HG02840 (cell line): Measurements from ENCODE around the gene DOCK10.

Source experiments
- ATAC-seq: cut with Tn5 transposase; IDR thresholded peaks from one replicate; pipeline ENCODE4 v1.9.1; 2021; ENCODE audit warnings: mild to moderate bottlenecking, moderate library complexity, moderate number of reproducible peaks; ENCODE audit not compliant: unreplicated experiment, low FRiP score

Gene DOCK10

GRCh38 chr2:224885836-224886547 is 156.3 kb downstream of the DOCK10 start:
- peak; percentile 80 for ATAC-seq

- no peak for ATAC-seq
Observed at GRCh38 chr2:224885291-224885690, 157.0 kb downstream of the DOCK10 start.

GRCh38 chr2:224884188-224884587 is 158.1 kb downstream of the DOCK10 start:
- ATAC-seq: no peak

- ATAC-seq: no peak
Observed at GRCh38 chr2:224883700-224884099, 158.6 kb downstream of the DOCK10 start.

- ATAC-seq: no peak
Observed at GRCh38 chr2:224883172-224883516, 159.1 kb downstream of the DOCK10 start.

- ATAC-seq: no peak
Observed at GRCh38 chr2:224882291-224883171, 159.7 kb downstream of the DOCK10 start.

- ATAC-seq: no peak
Observed at GRCh38 chr2:224881846-224882245, 160.4 kb downstream of the DOCK10 start.

- ATAC-seq: no peak
Observed at GRCh38 chr2:224876522-224876921, 165.7 kb downstream of the DOCK10 start.

GRCh38 chr2:224875841-224876240 is 166.4 kb downstream of the DOCK10 start:
- ATAC-seq: no peak

- ATAC-seq: no peak
Observed at GRCh38 chr2:224875153-224875552, 167.1 kb downstream of the DOCK10 start.

GRCh38 chr2:224871813-224872212 is 170.5 kb downstream of the DOCK10 start:
- ATAC-seq: no peak

- ATAC-seq: no peak
Observed at GRCh38 chr2:224870341-224870740, 171.9 kb downstream of the DOCK10 start.

- ATAC-seq: no peak
Observed at GRCh38 chr2:224869601-224870233, 172.6 kb downstream of the DOCK10 start.

- ATAC-seq: no peak
Observed at GRCh38 chr2:224865016-224865415, 177.3 kb downstream of the DOCK10 start.

- ATAC-seq: no peak
Observed at GRCh38 chr2:224861266-224861665, 181.0 kb downstream of the DOCK10 start.

GRCh38 chr2:224860786-224861185 is 181.5 kb downstream of the DOCK10 start:
- ATAC-seq: no peak

- no peak for ATAC-seq
Observed at GRCh38 chr2:224851811-224852210, 190.5 kb downstream of the DOCK10 start.

GRCh38 chr2:224850081-224850480 is 192.2 kb downstream of the DOCK10 start:
- ATAC-seq: no peak

GRCh38 chr2:224849264-224849663 is 193.0 kb downstream of the DOCK10 start:
- no peak for ATAC-seq

GRCh38 chr2:224847961-224848850 is 194.1 kb downstream of the DOCK10 start:
- no peak for ATAC-seq
